Astrocyte of the cerebellum (primary cell): ENCODE data around the gene TRAPPC12.
"Not testable (repeated sequence)": the region's sequence is repeated elsewhere in the genome, so short reads cannot be mapped to it uniquely, and the experiment has no call there.

Experiments
- DNase-seq: peaks from one replicate; pipeline ENCODE4 v3.0.0-alpha.2; 2011; ENCODE audit warnings: low read depth
- H3K4me3 ChIP-seq: 2 replicates; pipeline ENCODE4 v1.5.1; 2011; ENCODE audit warnings: mild to moderate bottlenecking, low read depth, low read length, moderate library complexity
- in situ Hi-C: cut with HindIII; loops from 2 replicates; pipeline ENCODE4 v1.10.0; 2017; ENCODE audit warnings: low sequenced_read_pairs
- TF ChIP-seq, protein P1 (sequence below): IDR thresholded peaks from 2 replicates; pipeline ENCODE4 v1.5.1; 2012; ENCODE audit warnings: low read length, low read depth, moderate library complexity, mild to moderate bottlenecking; ENCODE audit errors: missing control alignments

TRAPPC12 gene

GRCh38 chr2:3354986-3355385 is 24.5 kb upstream of the TRAPPC12 start:
- H3K4me3 ChIP-seq, result no peak overlapping the region
- TF ChIP-seq, protein P1, sequence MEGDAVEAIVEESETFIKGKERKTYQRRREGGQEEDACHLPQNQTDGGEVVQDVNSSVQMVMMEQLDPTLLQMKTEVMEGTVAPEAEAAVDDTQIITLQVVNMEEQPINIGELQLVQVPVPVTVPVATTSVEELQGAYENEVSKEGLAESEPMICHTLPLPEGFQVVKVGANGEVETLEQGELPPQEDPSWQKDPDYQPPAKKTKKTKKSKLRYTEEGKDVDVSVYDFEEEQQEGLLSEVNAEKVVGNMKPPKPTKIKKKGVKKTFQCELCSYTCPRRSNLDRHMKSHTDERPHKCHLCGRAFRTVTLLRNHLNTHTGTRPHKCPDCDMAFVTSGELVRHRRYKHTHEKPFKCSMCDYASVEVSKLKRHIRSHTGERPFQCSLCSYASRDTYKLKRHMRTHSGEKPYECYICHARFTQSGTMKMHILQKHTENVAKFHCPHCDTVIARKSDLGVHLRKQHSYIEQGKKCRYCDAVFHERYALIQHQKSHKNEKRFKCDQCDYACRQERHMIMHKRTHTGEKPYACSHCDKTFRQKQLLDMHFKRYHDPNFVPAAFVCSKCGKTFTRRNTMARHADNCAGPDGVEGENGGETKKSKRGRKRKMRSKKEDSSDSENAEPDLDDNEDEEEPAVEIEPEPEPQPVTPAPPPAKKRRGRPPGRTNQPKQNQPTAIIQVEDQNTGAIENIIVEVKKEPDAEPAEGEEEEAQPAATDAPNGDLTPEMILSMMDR, result no peak
- in situ Hi-C loops, result no loop called here
- no peak for DNase-seq

- no peak overlapping the region for H3K4me3 ChIP-seq
- DNase-seq, result no peak
Measured at GRCh38 chr2:3355951-3356569, 23.4 kb upstream of the TRAPPC12 start.

GRCh38 chr2:3356799-3357198 is 22.7 kb upstream of the TRAPPC12 start:
- TF ChIP-seq, protein P1, result no peak
- no peak overlapping the region for H3K4me3 ChIP-seq
- no peak for DNase-seq
- in situ Hi-C loops, result no loop called here

More at GRCh38 chr2:3355951-3356569, 23.4 kb upstream of the TRAPPC12 start:
- TF ChIP-seq, protein P1, result no peak
- in situ Hi-C loops, result no loop called here

DNA sequence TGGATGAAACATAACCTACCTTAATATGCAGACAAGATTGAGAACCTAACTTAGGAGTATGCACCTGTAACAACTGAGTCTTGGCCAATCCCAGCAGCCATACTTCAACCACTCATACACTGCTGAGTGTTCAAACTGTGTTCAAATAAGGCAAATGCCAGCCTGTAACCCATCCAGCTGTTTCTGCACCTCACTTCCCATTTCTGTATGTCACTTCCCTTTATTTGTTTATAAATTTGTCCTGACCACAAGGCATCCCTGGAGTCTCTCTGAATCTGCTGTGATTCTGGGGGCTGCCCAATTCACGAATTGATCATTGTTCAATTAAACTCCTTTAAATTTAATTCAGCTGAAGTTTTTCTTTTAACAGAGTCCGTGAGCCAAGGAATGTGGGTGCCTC is 22.0 kb upstream of the TRAPPC12 start:
- DNase-seq, result not testable (repeated sequence)

GRCh38 chr2:3357926-3358325 is 21.6 kb upstream of the TRAPPC12 start:
- no peak for DNase-seq
- H3K4me3 ChIP-seq, result no peak overlapping the region
- in situ Hi-C loops, result no loop called here
- TF ChIP-seq, protein P1, result no peak

More for the DNA sequence above, 22.0 kb upstream of the TRAPPC12 start:
- in situ Hi-C loops, H3K4me3 ChIP-seq: not testable (repeated sequence)

- in situ Hi-C loops, result no loop called here
- no peak for DNase-seq
- TF ChIP-seq, protein P1, result no peak
- H3K4me3 ChIP-seq, result no peak overlapping the region
Measured at GRCh38 chr2:3361518-3362389, 17.7 kb upstream of the TRAPPC12 start.

- no peak for DNase-seq
- in situ Hi-C loops, result no loop called here
- TF ChIP-seq, protein P1, result no peak
- H3K4me3 ChIP-seq, result no peak overlapping the region
Measured at GRCh38 chr2:3365219-3365618, 14.3 kb upstream of the TRAPPC12 start.
